ENCODE measurements around the gene NEK7.

DNA sequence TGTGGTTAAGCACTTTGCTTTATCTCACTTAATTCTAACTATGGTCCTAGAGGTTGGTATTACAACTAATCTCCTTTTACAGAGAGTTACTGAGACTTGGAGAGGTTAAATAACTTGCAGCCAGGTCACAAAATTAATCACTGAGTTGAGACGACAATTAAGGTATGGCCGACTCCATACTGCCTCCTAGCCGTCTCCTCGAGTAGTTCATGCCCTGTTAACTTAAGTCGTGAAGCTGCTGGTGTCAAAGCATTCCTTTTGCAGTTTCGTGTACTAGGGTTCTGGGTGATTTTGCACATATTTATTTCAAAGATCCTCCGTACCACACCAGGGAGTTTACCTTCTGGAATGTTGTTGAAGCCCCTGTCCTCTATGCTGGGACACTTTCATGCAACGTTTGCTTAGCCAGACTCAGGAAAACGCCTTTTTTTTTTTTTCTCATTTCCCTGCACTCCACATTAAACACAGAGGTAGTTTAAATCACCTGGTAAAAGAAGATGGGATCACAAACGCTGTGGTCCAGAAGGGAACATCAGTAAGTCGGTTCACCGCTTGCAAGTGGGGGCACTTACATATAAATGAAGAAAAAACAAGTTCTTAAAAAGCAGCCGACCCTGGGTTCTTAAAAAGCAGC lies 570 bp upstream of the NEK7 start:
- TF ChIP-seq, protein P1, sequence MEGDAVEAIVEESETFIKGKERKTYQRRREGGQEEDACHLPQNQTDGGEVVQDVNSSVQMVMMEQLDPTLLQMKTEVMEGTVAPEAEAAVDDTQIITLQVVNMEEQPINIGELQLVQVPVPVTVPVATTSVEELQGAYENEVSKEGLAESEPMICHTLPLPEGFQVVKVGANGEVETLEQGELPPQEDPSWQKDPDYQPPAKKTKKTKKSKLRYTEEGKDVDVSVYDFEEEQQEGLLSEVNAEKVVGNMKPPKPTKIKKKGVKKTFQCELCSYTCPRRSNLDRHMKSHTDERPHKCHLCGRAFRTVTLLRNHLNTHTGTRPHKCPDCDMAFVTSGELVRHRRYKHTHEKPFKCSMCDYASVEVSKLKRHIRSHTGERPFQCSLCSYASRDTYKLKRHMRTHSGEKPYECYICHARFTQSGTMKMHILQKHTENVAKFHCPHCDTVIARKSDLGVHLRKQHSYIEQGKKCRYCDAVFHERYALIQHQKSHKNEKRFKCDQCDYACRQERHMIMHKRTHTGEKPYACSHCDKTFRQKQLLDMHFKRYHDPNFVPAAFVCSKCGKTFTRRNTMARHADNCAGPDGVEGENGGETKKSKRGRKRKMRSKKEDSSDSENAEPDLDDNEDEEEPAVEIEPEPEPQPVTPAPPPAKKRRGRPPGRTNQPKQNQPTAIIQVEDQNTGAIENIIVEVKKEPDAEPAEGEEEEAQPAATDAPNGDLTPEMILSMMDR (IDR thresholded peaks at IDR 0.05) = peak; percentile 30 to 78 (median 66)
- no peak for TF ChIP-seq POLR2A (IDR thresholded peaks at IDR 0.05)
- TF ChIP-seq POLR2AphosphoS5 (IDR thresholded peaks at IDR 0.05) = peak in 1 of 4 donors; percentile 65

Data from sigmoid colon (tissue), 4 donors.